PC-3 (cell line): ENCODE results near the gene SSU72.

Experiments used
- CTCF ChIP-seq: fragments of 300-600 bp; sonication (generic); conservative IDR thresholded peaks from 2 replicates; pipeline ENCODE4 v1.5.1; 2017; ENCODE audit warnings: antibody characterized with exemption, low read depth, mild to moderate bottlenecking, low read length
- EZH2 ChIP-seq: fragments of 300-600 bp; sonication (generic); IDR thresholded peaks from one replicate; pipeline ENCODE4 v1.6.1; 2017; ENCODE audit warnings: antibody characterized with exemption, mild to moderate bottlenecking, low read length; ENCODE audit not compliant: unreplicated experiment

DNA sequence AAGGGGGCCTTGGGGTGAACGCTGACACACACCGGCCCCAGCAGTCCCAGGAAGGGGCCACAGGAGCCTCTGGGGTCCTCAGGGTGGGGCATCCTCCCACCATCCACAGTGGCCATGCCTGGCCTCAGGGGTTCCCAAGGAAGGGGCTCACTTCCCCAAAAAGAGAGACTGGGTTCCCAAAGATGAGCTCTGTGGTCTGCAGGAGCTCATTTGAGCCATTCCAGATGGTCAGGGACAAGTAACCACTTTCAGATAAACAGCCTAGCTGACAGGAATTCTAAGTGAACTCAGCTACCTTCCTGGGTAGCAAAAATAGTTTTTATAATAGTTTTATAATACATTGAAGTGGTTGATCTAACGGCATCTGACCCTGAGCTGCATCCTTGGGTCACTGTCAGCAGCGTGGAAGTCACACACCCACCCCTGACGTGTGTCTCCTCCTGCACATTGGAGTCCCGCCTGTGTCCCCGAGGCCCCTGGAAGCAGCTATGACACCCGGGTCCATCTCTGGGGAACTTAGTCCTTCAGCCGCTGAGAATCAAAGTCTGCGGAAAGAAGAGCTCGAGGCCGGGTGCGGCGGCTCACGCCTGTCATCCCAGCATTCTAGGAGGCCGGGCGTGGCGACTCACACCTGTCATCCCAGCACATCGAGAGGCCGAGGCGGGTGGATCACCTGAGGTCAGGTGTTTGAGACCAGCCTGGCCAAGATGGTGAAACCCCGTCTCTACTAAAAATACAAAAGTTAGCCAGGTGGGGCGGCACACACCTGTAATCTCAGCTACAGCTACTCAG, 28.5 kb downstream of the SSU72 start:
- TF ChIP-seq CTCF (no peak), EZH2 (no peak)
